HCEC 1CT (cell line): ENCODE results near the gene BLOC1S6.

ENCODE experiments used
- DNase-seq: peaks from one replicate; pipeline ENCODE4 v3.0.0-alpha.2; 2017

BLOC1S6 gene

GRCh38 chr15:45588219-45588875 is 1.2 kb downstream of the BLOC1S6 start:
- DNase-seq = peak; percentile 14

GRCh38 chr15:45589256-45589655 is 2.1 kb downstream of the BLOC1S6 start:
- no peak for DNase-seq

GRCh38 chr15:45594319-45594718 is 7.1 kb downstream of the BLOC1S6 start:
- no peak for DNase-seq

- no peak for DNase-seq
Observed at GRCh38 chr15:45594835-45595530, 7.8 kb downstream of the BLOC1S6 start.

GRCh38 chr15:45603881-45604280 is 16.7 kb downstream of the BLOC1S6 start:
- DNase-seq = no peak

- no peak for DNase-seq
Observed at GRCh38 chr15:45604326-45604725, 17.1 kb downstream of the BLOC1S6 start.

GRCh38 chr15:45606413-45606812 is 19.2 kb downstream of the BLOC1S6 start:
- no peak for DNase-seq

GRCh38 chr15:45606841-45607240 is 19.7 kb downstream of the BLOC1S6 start:
- no peak for DNase-seq

GRCh38 chr15:45611305-45611704 is 24.1 kb downstream of the BLOC1S6 start:
- DNase-seq = peak; percentile 29

GRCh38 chr15:45612790-45613415 is 25.7 kb downstream of the BLOC1S6 start:
- DNase-seq = peak; percentile 61

GRCh38 chr15:45616901-45617323 is 29.7 kb downstream of the BLOC1S6 start:
- no peak for DNase-seq

- DNase-seq = no peak
Observed at GRCh38 chr15:45618813-45619212, 31.6 kb downstream of the BLOC1S6 start.

- DNase-seq = no peak
Observed at GRCh38 chr15:45628136-45628535, 41.0 kb downstream of the BLOC1S6 start.

GRCh38 chr15:45630917-45631691 is 43.9 kb downstream of the BLOC1S6 start:
- DNase-seq = peak; percentile 91

- DNase-seq = peak; percentile 44
Observed at GRCh38 chr15:45631776-45632175, 44.6 kb downstream of the BLOC1S6 start.

GRCh38 chr15:45634432-45635190 is 47.4 kb downstream of the BLOC1S6 start, which contains the start of gene SQOR:
SQOR (plus strand) TSS chr15:45635029; CDS start chr15:45658924, 23,895 bp downstream.
- DNase-seq = peak; percentile 84

GRCh38 chr15:45635191-45635638 is 48.0 kb downstream of the BLOC1S6 start:
- DNase-seq = peak; percentile 35

- DNase-seq = no peak
Observed at GRCh38 chr15:45635763-45636292, 48.6 kb downstream of the BLOC1S6 start.

- no peak for DNase-seq
Observed at GRCh38 chr15:45637141-45637540, 50.0 kb downstream of the BLOC1S6 start.

GRCh38 chr15:45637552-45638033 is 50.4 kb downstream of the BLOC1S6 start:
- DNase-seq = peak; percentile 92

GRCh38 chr15:45640616-45641015 is 53.4 kb downstream of the BLOC1S6 start:
- peak; percentile 94 for DNase-seq

- DNase-seq = peak; percentile 99
Observed at GRCh38 chr15:45641374-45641781, 54.2 kb downstream of the BLOC1S6 start.
